Pons (tissue), 1 donor: ENCODE results near the gene SNRNP25.
"Not testable (repeated sequence)": the region's sequence is repeated elsewhere in the genome, so short reads cannot be mapped to it uniquely, and the experiment has no call there.

Source experiments
- DNase-seq: peaks from one replicate; pipeline ENCODE4 v3.0.0-alpha.2; 2016; ENCODE audit warnings: low spot score

Gene SNRNP25

DNA sequence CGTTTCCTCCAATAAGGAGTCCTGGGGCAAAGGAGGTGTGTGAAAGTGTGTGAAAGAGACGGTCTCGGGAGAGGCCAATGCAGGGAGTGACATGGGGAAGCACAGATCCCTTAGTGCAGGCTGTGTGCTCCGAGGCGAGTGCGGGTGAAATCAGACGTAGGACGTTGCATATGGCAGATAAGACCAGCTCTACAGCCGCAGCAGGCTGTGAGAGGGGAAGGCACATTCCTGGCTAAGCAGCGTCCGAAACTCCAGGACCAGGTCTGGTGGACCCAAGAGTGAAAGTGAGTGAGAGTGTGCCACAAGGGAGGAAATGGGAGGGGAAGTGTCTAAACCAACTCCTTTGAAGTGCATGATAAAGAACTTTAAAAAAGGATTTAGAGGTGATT is 11.6 kb upstream of the SNRNP25 start:
- no peak for DNase-seq

DNA sequence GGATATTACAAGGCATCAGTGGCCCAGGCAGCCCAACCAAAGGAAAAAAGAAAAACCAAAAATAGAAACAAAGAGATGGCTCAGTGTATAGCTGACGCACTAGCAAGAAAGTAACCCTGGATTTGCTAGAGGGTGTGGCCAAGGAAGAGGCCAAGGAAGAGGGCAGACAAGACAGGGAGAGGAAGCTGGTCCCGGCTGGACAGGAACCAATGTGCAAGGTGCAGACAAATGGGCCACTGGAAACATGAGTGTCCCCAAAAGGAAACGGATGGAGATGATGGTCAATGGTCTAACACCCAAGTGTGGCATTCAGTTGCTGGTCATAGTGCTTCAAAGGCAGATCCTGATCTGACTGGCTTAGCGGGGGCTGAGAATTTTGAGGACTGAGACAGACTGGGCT is 10.9 kb upstream of the SNRNP25 start:
- DNase-seq = no peak

DNA sequence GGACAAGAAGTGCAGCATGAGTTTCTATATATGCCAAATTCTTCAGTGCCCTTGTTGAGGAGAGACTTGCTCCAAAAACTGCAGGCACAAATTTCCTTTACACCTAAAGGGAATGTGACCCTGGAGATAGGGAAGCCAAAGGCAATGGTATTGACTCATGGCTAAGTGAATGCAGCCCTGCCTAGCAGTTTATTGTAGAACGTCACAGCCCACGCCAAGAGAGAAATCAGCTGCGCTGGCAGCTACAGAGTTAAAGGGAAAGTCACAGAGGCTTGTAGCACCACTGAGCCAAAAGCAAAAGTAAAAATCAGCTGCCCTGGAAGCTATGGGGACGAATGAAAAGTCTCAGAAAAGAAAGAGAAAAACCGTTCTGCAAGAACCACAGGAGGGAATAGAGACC is 10.3 kb upstream of the SNRNP25 start:
- no peak for DNase-seq

DNA sequence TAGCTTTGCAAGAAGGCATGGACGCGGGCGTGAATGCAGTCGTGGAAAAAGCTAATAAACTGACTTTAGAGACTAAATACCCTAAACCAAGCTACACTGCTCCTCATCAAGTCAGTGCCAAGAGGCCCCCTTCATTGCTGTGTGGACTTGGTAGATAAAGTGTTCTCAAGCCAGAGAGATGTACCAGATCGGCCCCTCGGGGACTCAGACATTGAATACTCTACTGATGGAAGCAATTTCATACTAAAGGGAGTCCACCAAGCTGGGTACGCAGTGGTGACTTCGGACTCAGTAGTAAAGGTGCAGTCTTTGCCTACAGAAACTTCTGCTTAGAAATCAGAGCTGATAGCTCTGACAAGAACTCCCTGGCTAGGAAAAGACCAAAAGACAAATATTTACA is 9.0 kb upstream of the SNRNP25 start:
- DNase-seq = no peak

DNA sequence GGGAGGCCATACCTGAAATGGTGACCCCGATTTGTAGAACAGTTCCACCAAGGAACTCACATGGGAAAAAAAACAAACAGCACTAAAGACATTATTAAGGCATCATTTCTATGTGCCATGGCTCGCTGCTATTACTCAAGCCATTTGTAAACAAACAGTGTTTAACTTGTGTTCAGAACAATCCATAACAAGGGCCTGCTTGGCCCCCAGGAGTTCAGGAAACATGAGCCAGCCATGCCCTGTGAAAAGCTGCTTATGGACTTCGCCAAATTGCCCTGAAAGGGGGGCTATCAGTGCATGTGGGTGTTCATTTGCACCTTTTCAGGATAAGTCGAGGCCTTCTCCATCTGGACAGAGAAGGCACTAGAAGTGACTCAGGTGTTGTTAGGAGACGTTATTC is 8.2 kb upstream of the SNRNP25 start:
- no peak for DNase-seq

DNA sequence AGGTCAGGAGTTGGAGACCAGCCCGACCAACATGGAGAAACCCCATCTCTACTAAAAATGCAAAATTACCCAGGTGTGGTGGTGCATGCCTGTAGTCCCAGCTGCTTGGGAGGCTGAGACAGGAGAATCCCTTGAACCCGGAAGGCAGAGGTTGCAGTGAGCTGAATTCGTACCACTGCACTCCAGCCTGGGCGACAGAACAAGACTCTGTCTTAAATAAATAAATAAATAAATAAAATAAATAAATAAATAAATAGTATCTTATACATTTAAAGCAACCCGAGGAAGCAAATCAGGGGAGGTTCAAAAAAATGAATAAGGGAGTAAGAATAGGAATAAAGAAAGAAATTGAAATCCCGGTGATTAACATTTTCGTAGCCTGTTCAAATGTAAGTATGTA is 7.1 kb upstream of the SNRNP25 start:
- not testable (repeated sequence) for DNase-seq

DNA sequence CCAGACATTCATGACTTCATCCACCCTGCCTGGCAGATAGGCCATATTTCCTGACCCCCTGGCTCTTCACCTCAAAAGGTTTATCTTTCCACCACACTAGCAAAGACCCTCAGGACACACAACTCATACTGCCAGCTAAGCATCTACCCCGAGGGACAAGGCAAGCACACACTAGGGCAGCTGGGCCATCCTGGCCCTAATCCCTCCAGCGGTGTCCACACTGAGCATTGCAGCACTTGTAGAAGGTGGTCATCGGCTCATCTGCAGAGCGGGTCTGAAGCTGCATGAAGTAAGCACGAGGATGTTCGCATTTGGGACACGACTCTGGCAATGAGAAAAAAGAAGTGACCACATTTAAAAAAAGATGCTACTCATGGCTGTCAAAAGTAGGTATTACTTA is 6.4 kb upstream of the SNRNP25 start:
- no peak for DNase-seq

DNA sequence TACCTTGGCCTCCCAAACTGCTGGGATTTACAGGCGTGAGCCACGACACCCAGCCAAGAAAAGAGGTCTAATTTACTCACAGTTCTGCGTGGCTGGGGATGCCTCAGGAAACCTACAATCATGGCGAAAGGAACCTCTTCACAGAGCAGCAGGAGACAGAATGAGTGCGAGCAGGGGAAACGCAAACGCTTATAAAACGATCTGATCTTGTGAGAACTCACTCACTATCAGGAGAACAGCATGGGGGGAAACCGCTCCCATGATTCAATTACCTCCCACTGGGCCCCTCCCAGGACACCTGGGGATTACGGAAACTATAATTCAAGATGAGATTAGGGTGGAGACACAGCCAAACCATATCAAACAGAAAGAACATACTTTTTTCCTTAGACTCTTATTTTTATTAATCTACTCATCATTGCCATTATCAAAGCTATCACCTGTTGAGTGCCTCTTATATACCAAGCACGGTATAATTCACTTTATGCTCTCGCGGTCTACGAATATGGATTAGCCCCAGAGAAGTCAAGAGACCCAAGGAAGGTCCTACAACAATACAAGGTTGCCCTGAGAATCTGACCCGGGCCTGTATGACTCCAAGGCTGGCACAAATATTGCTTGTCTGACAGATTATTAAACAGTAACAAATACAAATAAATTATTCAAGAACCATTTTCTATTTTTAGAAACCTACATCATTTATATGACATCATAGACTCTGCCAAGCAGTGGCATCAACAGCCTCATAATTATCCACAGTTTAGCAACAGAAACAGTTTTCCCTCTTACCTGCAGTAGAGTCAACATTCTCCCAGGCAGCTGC is 2.6 kb upstream of the SNRNP25 start:
- no peak for DNase-seq

DNA sequence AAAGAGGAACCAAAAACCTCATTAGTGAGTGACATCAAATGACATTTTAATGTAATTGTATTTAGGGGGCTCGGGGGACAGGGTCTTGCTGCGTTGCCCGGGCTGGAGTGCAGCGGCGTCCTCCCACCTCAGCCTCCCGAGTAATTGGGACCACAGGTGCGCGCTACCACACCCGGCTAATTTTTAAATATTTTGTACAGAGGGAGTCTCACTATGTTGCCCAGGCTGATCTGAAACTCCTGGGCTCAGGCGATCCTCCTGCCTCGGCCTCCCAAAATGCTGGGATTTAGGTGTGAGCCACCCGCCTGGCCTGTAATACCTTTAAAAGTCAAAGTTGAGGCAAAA is 581 bp downstream of the SNRNP25 start:
- no peak for DNase-seq

DNA sequence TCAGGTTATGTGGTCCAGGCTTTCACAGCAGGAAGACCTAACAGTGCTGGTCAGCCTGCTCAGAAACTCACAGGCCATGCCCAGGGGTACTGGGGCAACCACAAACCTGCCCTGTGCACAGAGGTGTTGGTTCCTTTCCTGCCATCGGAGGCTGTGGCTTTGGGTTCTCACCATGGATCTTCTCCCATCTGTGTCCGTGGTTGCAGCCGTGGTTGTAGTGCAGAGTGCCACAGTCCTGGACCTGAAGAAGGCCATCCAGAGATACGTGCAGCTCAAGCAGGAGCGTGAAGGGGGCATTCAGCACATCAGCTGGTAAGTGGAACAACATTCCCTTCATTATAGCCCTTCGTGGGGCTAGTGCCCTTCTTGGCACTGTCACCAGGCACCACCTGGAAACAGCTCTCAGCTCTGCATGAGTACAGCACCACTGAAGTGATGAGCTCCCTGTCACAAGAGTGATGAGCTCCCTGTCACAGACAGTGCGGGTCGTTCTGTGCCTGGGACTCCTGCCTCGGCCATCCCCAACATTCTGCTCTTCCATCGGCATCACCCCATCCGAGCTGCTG is 2.0 kb downstream of the SNRNP25 start:
- DNase-seq = no peak

DNA sequence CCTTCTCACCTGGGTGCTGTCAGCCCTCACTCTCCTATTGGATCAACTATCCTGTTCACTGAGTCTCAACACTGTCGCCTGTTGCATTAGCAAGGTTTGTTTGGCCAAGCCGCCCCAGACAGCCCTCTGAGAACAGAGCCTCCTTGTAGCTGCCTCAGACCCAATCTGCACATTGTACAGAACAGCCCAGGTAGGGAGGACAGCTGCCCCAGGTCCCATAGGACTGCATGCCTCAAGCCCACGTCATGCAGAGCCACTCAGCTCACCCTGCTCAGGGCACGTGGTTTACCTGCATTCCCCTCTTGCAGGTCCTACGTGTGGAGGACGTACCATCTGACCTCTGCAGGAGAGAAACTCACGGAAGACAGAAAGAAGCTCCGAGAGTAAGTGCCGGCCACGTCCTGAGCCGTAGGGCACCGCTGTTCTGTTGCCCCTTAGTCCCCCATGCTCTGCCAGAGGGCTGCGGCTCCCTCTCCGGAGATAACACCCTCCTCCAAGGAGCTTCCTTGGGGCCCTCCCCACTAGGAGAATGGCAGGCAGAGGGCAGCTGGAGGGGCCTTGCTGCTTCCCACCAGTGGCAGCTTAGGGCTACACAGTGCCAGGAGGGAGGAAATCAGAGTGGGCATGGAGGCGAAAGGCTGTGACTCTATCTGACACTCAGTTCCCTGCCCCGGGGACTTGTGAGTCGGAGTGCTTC is 2.8 kb downstream of the SNRNP25 start:
- no peak for DNase-seq

DNA sequence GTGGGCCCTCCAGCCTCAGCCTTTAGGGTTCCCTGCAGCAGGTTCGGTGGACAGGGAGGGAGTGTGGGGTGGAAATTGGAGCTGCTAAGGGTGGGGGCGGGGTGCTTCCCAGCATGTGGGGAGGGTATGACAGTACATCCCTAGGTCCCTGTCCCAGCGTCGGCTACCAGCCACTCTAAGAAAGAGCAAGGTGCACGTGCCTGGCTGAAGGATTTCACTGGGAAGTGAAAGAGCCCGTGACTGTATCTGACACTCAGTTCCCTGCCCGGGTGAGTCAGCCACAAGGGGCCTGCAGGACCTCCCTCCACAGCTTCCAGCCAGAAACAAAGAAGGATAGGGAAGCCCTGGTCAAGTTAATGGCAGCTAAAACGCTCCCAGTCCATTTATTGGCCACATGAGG is 4.1 kb downstream of the SNRNP25 start:
- no peak for DNase-seq

DNA sequence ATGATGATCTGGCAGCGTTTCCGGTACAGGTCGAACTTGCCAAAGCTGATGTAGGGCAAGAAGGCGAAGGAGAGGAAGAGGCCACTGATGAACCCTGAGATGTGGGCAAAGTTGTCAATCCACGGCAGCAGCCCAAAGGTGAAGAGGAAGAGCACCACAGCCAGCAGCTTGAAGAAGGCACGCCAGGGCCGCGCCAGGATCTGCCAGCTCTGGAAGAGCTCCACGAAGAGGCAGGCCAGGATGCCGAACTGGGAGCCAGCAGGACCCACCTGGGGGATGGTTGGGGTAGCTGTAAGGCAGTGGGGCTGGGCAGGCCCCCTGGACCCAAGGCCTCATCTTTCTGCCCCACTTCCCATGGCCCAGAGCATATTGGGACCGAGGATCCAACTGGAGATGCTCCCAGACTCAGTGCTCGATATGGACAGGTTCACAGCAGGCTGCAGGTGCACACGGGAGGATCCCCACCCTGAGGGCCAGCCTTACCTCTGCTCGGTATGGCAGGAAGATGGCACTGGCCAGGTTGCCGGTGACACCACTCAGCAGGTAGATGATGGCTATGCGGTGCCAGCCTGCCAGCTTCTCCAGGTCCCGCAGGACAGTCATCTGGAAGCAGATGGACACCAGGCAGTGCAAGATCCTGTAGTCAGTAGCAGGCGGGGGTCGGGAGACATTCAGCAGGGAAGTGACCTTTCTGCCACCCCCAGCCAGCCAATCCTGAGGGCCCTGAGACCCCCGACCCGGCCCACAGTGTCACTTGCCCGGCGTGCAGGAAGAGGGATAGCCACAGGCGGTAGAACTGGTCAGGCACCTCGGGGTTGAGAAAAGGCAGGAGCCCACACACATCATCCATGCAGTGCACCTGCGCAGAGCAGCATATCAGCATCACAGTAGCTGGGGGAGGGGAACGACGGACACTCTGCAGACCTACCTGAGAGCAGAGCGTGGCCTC is 5.1 kb downstream of the SNRNP25 start:
- no peak for DNase-seq

DNA sequence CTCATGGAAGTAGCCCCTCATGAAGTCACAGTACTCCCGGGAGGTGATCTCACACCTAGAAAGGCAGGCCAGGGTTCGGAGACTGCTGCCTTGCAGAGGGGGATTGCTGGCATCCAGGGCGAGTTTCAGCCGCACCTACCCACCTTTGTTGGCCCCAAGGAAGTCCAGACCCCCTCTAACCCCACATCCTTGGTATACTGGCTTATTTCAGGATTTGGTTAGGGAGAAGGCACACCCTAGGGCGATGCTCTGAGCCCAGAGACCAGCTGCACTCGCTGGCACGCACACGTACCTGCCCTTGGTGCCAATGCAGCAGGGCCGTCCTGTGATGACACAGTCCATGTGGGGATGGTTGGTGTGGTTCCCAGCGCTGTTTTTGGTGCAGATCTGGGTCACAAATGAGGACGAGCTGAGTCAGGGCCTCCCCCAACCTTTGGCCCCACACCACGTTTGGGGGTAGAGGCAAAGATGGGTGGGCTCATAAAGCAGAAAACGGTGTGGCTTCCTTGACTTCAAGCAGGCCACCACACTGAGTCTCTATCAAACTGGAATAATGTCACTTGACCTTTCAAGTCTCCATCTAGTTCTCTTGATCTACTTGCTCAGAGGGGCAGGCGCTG is 5.9 kb downstream of the SNRNP25 start:
- no peak for DNase-seq

DNA sequence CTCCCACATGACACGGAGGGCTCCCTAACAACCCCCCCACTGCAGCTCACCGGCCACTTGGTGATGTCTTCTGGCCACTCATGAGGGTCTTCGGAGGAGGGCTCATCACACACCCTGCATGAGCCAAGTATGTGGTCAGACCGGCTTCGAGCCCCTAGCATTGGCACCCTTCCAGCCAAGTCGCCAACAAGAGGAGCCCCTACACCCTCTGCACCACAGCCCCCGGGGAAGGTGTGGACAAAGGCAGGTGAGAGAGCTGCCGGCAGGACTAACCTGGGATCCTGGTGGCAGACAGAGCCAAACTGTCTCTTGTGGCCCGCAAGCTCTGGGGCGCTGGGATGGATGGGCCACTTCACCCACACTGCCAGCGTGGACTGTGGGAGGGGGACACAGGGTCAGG is 6.5 kb downstream of the SNRNP25 start:
- no peak for DNase-seq

DNA sequence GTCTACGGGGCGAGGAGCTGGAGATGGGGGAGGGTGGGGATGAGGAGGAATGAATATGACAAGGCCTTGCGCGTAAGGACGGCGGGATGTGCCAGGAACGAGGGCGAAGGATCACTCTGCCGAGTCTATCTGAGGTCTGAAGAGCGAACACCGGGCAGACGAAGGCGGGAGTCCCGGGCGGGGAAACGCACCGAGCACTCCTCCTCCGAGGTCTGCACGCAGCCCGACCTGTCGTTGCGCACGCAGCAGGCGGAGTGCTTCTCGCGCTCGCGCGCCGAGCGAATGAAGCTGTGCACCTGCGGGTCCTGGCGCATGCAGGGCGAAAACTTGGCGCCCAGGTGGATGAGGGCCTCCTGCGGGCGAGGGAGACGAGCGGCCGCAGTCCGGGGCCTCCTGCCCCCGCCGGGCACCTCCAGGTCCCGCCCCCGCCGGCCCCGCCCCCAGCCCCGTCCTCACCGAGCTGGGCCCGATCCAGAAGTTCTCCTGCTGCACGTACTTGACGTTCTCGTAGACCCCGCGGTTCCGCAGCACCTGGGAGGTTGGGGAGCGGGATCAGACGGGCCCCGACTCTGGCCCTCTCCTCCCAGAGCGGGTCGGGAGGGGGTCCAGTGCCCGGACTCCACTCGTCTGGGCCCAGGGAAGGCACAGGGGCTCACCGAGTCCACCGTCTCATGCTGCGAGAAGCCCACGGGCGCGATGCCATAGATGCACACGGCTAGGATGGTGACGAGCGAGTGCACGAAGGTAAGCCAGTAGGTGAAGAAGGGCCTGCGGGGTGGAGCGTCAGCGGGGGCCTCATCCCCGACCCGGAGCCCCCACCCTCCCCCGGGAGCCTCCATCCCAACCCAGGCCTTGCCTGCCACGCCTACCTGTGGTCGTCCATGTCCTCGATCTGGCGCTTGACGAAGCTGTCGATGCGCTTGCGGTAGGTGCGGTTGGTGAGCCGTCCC is 7.6 kb downstream of the SNRNP25 start:
- no peak for DNase-seq

DNA sequence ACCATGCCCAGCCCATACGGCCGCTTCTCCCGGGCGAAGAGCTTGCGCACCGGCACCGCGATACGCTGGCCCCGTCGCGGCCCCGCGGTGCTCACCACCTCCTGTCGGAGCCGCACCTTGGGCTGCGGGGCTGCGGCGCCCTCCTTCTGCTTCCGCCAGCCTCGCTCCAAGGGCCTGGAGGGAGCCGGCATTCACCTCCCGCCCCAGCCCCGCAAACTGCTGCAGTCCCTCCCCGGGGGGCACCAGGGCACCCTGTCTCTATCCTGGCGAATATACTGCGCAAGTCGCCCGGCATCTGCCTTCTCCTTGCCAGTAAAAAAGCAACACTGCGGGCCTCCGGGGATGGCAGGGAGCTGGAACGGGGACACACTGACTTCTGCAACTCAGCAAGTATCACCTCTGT is 8.3 kb downstream of the SNRNP25 start:
- DNase-seq = no peak

DNA sequence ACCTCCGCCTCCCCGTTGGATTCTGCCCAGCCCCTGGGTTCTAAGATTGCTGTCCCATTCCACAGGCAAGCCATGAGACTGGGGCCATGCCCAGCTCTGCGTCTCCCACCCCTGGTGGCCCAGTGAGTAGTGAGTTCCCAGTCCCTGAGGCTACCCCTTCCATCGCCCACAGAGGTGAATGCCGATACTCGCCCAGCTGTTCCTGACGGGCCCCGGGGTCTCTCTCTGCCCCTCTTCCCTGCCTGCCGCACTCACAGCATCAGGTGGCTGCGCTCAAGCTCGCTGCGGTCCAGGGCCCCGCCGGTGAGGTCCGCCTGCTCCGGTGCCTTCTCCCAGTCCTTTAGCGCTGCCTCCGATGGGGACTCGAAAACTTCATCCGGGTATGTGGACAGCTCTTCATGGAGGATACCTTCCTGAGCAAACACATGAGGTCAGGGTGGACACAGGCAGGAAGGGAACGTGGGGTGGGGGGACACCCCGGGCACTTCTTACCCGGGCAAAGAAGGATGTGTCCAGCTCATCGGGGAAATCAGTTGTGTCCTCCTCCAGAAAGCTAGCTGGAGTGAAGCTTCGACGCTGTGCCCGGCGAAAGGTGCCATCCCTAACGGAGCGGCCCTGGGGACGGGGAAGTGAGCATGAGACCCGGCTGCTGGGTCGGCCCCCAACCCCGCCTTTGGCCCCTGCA is 8.8 kb downstream of the SNRNP25 start:
- DNase-seq = no peak

DNA sequence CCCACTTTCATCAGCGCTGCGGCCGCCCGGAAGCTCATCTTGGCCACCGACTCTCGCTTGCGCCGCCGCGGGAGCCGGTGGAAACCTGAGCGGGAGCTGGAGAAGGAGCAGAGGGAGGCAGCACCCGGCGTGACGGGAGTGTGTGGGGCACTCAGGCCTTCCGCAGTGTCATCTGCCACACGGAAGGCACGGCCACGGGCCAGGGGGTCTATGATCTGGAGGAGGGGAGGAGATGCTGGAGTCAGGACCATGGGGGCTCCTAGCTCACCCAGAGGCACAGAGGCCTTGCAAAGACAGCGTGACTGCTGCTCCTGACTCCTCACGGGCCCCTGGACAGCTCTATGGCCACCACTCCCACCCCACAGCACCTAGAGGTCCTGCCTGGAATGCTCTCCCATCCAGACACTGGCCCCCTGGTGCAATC is 9.4 kb downstream of the SNRNP25 start:
- DNase-seq = no peak

DNA sequence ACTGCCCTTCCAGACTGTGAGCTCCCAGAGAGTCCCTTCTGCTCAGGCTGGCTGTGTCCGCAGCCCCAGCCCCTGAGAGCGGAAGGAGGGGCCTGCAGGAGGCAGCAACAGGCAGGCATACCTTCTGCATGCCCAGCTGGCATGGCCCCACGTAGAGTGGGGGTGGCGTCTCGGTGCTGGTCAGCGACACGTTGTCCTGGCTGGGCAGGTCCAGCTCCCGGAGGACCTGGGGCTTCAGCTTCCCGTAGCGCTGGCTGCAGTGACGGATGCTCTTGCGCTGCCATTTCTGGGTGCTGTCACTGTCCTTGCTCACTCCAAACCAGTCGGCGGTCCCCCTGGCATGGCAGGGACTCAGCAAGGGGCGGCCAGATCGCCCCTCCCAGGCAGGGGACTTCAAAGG is 9.8 kb downstream of the SNRNP25 start:
- no peak for DNase-seq
